HTR-8/SVneo (cell line): ENCODE measurements around the gene RACGAP1.

Experiments used
- DNase-seq: peaks from one replicate; pipeline ENCODE4 v3.0.0; 2011; ENCODE audit warnings: low spot score, mixed read lengths; ENCODE audit not compliant: insufficient read length
- FAIRE-seq: peaks from 2 replicates; lab custom pipeline; 2011; peaks lifted over from hg19 to GRCh38; lab: Jason Lieb, UNC

RACGAP1 gene

DNA sequence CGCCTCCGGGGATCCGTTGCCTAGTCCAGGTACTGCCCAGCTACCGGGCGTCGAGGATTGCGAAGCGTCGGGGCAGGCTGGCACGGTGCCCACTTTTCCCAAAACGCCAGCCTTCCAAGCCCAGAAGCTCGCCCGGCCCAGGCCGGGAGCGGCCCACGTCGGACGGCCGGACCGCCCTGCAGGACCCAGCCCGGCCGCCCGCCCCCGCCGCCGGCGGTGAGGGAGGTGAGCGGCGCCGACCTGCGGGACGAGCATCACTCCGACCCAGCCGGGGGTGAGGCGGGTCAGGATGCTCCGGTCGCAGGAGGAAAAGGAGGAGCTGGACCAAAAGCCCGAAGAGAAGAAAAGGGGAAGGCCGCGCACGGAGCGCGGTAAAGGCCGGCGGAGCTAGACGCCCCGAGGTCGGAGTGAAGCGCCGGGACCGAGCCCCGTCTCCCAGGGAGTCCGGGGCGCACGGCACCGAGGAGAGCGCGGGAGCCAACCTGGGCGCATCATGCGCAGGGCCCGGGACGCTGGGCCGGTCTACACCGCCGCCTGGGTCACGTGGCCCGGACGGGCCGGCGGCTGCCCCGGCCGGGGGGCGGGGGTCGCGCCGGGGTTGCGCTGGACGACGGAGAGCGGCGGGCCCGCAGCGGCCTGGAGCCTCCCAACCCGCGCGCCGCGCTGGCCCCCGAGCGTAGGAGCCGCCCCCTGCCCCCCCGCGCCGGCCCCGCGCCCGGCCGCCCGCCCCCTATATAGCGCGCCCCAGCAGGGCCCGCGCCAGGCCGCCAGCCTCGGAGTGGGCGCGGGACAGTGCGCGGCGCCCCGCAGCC is 64.0 kb downstream of the RACGAP1 start, which contains the start of gene AQP5:
AQP5 (plus strand) TSS at position 762 of the 812 bp plus-strand sequence. CDS start 146 bp downstream, outside the sequence.
- no peak for DNase-seq

DNA sequence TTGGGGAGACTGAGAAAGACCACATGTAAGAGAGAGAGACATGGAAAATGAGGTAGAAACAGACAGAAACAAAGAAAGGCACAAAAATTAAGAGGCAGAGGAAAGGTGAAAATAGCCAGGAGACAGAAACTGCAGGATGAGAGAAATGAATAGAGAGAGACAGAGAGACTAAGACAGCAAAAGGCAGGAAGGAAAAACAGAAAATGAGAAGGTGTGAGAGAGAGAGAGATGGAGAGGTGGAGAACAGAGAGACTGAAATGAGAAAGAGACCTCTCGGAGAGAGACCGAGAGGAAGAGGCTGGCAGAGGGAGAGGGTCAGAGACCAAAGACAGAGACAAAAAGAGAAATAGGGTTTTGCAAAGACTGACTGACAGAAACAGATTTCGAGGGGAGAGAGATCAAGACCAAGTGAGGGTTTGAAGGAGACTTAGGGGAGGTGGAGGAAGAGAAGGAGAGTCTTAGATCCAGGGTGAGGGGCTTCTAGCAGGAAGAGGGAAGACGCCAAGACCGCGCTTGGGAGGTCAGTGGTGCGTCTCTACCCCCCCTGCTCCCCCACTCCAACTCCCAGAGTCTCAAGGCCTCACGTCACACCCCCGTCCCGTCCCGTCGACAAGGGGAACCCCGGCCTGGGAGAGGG is 64.7 kb downstream of the RACGAP1 start:
- DNase-seq (no peak), FAIRE-seq (no peak)

More for the DNA sequence above, 64.0 kb downstream of the RACGAP1 start, which contains the start of gene AQP5:
- FAIRE-seq, result no peak

DNA sequence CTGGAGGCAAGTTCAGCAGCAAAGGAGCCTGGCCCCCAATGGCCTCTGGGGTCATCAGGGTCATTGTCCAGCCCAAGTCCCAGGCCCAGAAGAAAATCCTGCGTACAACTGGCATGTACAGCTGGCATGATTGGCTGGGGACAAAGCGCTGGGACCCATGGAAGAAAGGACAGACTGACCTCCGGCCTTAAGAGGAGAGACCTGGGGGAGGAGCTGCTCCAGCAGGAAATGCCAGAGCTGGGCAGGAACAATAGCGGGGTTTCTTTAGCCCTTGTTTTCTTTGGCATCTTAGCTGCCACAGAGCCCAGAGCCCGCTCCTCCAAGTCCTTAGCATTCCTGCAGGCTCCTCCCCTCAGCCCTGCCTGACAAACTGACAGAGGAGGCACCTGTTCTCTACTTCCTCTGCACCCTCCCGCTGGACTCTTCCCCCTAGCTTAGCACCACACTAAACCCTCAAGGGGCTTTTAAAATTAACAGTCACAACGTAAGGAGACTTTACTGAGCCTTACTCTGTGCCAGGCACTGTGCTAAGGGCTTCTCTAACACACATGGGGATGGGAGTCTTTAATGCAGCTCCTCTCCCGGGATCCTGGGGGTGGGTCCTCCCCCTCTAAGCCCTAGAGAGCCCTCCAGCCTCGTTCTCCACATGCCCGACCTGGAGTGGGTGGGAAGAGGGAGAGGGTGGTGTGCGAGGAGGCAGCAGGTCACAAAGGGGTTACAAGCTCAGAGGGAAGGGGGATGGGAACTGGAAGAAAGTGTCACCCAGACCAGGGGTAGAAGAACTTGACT is 65.4 kb downstream of the RACGAP1 start:
- FAIRE-seq, result no peak
- DNase-seq, result peak; percentile 74

DNA sequence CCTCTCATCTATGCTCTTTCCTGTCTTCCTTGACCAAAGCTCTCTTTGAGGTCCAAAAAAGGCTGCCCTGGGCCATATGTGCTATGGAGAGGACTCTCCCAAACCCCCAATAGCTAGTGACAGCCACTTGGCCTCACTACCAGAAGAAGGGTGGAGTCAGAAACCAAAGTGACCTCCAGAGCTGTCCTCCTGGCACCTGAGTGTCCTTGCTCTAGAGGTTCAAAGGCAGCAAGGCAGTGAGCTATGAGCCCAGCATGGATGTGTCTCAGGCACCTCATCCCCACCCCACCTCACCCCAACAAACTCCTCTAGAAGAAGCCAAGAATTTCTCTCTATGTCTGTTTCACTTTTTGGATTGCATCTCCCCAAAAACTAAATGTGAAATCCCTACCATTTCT is 67.7 kb downstream of the RACGAP1 start:
- FAIRE-seq, result no peak

DNA sequence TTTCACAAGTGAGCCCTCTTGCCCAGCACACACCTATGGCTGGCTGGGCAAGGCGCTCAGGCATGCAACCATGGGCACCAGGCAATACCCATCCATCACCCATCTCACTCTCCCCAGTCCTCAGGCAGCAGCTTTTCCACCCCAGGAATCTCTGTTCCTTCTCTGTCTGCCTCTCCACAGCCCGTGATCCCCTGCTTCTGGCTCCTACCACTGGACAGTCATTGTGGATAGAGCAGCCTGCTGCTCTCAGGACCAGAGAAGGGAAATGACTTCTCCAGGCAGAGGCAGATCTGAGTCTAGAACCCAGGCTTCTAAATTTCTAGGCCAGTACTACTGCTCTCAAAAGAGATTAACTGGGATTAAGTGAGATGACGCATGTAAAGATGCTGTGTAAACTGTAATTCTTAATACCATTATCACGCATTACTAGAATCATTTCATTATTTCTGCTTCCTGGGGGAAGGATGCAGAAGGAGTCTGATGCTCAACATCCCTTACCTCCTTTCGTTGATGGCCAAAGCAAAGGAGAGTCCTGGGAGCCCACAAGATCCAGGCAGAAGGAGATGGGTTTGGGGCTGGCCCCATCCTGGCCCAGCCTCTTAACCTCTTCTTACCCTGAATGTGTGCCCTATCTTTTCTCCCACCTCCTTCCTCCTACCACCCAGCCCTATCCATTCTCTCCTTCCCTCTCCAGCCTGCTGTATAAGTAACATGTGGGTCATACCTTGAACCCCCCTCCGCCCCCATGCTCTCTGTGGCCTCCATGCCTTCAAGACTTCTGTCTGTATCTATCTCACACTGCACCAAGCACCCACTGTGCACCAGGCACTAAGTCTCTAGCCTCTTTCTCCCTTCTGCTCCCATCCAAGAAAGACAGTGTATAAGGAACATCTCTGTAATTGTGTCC is 68.4 kb downstream of the RACGAP1 start:
- FAIRE-seq, result no peak
- DNase-seq, result no peak

More for the DNA sequence above, 67.7 kb downstream of the RACGAP1 start:
- no peak for DNase-seq

DNA sequence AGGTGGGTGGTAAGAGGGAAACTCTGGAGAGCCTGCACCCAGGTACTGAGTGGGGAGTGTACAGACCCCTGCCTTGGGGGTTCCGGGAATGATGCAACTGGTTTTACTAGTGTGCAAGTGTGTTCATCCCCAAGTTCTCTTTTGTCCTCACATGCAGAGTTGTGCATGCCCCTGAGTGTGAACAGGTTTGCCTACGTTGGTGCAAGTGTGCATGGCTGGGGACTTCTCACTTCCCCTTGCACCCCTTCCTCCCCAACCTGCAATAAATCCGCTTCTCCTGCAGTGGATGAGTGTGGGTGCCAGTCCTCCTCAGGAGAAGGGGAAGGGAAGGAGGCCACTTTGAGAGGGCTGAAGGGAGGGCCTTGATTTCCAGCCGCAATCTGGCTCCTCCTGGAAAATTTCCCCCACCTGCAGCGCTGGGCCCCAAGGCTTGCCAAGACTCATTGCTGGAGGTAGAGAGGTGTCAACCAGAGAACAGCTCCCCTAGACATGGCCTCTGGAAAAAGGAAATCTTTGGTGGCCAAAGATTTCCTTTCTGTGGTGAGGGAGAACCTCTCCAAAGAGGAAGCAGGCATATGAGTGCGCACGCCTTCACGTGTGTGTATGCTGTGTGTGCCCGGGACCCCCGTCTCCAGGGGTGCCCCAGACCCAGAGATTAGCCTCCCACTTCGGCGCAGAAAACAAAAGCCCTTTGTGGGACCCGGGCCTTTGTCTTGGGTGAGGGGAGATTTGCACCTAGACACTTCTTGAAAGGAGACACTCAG is 69.2 kb downstream of the RACGAP1 start:
- no peak for FAIRE-seq
- DNase-seq, result no peak

DNA sequence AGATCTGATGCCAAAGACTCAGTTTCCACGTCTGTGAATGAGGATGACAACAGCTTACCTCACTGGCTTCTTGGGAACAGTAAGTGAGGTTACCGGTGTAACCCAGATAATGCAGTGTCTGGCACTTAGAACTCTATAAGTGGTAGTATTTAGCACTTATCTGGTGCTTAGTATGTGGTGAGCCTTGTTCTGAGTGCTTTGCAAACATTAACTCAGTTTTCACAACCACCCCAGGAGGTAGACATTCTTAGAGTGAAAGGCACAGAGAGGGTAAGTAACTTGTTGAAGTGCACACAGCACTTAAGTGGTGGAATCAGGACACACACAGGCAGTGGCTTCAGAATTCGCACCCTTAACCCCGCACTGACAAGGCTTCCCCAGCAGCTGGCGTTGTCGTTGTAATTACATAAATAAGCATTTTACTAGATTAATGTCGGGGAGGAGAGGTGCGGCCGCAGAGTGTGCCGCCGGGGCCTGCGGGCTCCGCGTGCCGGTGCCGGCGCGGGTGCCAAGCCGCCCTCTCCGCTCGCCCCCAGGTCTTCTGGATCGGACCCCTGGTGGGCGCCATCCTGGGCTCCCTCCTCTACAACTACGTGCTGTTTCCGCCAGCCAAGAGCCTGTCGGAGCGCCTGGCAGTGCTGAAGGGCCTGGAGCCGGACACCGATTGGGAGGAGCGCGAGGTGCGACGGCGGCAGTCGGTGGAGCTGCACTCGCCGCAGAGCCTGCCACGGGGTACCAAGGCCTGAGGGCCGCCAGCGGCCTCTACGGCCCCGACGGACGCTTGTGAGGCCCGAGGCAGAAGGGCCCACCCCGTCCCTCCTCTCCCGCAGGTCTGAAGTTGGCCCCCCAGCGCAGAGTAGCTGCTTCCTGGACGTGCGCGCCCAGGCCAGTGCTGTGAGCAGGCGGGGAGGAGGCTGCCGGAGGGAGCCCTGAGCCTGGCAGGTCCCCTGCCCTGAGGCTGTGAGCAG is 70.1 kb downstream of the RACGAP1 start:
- FAIRE-seq, result no peak
- no peak for DNase-seq

DNA sequence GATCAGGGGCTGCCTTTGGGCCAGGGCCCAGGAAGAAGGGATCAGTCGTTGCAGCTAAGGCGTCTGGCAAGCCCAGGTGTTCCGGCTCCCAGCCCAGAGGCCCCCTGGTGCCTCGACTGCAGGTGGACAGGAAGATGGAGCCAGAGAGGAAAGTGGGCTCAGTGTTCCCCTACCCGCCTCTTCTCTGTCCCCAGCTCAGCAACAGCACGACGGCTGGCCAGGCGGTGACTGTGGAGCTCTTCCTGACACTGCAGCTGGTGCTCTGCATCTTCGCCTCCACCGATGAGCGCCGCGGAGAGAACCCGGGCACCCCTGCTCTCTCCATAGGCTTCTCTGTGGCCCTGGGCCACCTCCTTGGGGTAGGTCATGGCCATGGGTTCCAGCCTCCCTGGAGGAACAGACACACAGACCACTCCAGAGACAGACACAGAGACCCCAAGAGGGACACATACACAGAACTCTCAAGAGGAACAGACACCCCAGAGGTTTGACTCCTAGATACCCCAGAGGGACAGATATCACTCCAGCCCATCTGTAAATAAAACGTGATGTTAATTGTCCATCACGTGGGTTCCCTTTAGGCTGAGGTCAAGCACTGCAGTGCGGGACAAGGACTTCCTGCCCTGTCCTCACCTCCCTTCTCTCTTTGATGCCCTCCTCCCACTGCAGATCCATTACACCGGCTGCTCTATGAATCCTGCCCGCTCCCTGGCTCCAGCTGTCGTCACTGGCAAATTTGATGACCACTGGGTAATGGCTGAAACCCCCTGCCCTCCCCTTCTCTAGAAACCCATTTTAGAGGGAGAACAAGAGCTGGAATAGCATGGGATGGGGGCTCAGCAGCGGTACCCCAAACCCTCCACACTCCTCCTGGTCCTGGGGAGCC is 71.1 kb downstream of the RACGAP1 start:
- DNase-seq (no peak), FAIRE-seq (peak; percentile 28)

DNA sequence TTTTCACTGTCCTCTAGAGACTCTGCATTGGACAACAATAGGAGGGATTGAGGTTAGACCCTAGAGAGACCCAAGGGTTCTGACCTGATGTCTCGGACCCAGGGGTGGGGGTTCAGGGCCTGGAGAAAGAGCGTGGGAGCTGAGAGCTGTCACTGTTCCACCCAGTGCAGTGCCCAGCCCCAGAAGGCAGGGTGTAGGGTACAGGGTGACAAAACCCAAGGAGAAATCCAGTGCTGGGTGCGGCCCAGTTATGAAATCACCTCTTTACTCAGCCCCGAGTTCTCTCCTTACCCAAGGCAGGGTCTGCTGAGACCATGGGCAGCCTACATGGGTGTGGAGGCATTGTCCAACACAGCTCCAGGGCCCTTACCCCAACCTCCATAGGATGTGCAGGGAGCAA is 72.1 kb downstream of the RACGAP1 start:
- FAIRE-seq (no peak), DNase-seq (no peak)

DNA sequence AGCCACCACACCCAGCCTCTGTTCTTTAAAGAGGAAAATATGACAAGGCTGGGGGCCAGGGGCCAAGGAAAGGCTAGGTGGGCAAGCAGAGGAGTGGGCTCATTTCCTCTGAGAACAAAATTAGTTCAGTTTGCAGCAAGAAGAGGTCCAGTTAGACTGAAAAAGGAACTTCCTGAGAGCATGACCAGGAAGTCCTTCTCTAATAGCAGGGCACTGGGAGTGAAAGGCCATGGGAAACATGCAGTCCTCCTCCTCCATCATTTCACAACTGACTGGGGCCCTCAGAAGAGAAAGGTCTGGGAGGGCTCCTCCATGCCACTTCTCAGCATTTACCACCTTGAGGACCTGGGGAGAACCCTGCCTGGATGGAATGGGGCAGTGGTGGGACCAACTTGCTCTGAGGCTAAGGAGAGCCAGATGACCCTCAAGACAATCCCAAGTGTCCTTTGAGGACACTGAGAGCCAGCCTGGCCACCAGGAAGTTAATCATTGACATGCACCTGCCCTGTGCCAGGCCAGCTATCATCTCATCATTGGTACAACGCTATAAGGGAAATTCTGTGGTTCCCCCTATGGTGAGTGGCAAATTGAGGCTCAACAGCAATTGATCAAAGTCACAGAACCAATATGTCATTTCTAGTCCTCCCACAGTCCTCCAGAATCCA is 72.8 kb downstream of the RACGAP1 start:
- no peak for FAIRE-seq
- DNase-seq, result no peak

DNA sequence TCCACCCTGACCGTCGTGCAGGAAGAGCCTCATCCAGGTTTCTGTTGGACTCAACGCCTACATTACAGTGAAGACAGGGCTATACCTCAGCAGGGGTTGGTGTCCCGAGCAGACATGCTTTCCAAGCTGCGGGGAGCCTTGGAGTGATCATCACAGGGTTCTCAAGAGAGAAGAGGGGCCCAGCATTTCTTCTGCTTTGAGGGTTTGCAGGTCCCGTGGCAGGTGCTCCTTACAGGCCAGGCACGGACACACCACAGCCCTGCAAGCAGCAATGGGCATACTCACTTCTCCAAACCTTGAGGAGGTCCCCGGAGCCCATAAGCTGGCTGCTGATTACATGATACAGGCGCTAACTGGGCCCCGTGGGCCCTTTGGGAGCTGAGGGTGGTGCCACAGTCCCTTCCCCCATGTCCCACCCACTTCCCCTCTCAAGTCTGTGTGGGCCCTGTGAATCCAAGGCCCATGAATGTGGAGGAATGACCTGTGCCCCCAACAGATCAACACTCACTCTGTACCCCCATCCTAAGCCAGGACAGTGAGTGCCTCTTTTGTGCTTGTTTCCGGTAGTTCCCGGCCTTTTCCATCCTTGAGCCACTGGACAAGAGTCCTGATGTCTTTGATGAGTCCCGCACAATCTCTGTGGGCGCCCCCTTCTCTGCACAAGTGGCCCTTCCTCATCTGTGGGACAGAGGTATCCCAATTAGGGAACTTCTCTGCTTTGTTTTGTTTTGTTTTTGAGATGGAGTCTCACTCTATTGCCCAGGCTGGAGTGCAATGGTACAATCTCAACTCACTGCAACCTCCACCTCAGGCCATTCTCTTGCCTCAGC is 73.7 kb downstream of the RACGAP1 start:
- no peak for DNase-seq

DNA sequence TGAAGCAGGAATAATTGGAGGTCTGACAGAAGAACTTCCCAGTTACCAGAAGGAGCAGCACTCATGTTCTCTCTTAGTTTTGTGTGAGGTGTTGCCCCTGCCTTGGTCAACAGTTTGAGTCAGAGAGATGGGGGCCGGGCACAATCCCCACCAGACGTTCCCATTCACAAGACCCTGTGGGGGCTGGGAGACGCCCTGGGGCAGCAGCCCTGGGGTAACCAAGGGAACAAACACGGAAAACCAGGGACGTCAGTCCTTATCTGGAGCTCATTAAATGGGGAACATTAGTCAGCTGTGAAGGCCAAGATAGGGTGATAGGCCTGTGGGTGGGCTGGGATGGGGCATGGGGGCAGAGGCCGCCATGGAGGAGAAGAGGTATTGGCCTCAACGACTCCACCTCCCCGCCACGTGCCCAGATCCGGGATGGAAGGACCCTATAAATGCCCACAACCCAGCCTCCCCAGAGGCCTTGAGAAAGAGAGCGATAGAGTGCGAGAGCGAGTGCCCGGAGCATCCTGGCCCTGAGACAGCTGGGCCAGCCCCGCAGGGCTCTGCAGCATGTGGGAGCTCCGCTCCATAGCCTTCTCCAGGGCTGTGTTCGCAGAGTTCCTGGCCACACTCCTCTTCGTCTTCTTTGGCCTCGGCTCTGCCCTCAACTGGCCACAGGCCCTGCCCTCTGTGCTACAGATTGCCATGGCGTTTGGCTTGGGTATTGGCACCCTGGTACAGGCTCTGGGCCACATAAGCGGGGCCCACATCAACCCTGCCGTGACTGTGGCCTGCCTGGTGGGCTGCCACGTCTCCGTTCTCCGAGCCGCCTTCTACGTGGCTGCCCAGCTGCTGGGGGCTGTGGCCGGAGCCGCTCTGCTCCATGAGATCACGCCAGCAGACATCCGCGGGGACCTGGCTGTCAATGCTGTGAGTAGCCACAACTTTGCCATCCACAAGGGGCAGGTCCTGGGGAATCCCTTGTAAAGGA is 74.7 kb downstream of the RACGAP1 start, which contains the start of gene AQP2:
AQP2 (plus strand) TSS at position 465 of the 979 bp plus-strand sequence; CDS start at position 559, 94 bp downstream.
- FAIRE-seq (no peak), DNase-seq (no peak)

More for the DNA sequence above, 73.7 kb downstream of the RACGAP1 start:
- FAIRE-seq, result no peak

DNA sequence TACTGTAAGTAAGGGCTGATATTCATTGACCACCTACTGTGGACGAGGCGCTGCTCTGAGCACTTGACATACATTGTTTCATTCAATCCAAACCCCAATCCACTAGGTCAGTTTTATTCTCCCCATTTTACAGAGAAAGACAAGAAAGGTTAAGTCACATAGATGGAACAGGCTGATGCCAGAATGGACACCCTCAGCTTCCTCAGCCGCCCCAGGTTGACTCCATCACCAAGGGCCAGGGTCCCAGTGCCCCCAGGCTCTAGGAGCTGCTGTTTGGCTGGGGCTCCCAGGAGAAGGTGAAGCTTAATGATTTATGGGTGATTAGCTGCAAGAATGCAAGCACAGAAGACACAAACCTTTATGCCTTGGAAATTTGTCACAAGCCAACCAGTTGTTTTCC is 75.4 kb downstream of the RACGAP1 start:
- no peak for FAIRE-seq
- no peak for DNase-seq
